ENCODE results near the gene CBARP. TPM values are rescaled to one million over a fixed set of nuclear protein-coding genes. Genes with fewer than 3 reads are reported as not detected.

Gene CBARP
- total and polyA plus RNA-seq, 9 of the 15 experiments (the other 6 are each of a cell fraction or from before 2014, with no cell fraction given), result 0.03 to 8.9 (median 1.2) TPM; not detected in 1

DNA sequence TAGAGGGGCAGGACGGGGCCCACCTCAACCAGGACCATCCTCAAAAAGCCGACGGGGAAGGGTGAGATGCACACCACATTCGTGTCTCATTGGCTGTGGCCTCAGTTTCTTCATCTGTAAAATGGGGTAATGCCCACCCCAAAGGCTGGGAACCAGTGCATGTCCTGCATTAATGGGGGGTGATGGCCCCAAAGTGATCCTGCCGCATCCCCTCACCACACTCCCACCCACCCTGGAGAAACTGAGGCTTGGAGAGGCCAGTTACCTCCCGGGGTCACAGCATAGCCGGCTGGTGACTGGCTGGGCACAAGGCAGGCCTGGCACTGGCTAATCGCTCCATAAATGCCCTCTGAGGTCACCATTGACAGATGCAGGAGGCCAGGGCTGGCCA, 9.9 kb upstream of the CBARP start (continued):
- TF ChIP-seq CBX3 (IDR thresholded peaks at IDR 0.05; ENCODE audit: borderline replicate concordance in 1 of 2, low read length in 2 of 2), result peak in 1 of 2 experiments; percentile 40; a peak in 2 of 3 replicates
- TF ChIP-seq, protein P1, sequence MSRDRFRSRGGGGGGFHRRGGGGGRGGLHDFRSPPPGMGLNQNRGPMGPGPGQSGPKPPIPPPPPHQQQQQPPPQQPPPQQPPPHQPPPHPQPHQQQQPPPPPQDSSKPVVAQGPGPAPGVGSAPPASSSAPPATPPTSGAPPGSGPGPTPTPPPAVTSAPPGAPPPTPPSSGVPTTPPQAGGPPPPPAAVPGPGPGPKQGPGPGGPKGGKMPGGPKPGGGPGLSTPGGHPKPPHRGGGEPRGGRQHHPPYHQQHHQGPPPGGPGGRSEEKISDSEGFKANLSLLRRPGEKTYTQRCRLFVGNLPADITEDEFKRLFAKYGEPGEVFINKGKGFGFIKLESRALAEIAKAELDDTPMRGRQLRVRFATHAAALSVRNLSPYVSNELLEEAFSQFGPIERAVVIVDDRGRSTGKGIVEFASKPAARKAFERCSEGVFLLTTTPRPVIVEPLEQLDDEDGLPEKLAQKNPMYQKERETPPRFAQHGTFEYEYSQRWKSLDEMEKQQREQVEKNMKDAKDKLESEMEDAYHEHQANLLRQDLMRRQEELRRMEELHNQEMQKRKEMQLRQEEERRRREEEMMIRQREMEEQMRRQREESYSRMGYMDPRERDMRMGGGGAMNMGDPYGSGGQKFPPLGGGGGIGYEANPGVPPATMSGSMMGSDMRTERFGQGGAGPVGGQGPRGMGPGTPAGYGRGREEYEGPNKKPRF (IDR thresholded peaks at IDR 0.05; ENCODE audit: low read depth, low read length), result no peak
- TF ChIP-seq, protein P2, sequence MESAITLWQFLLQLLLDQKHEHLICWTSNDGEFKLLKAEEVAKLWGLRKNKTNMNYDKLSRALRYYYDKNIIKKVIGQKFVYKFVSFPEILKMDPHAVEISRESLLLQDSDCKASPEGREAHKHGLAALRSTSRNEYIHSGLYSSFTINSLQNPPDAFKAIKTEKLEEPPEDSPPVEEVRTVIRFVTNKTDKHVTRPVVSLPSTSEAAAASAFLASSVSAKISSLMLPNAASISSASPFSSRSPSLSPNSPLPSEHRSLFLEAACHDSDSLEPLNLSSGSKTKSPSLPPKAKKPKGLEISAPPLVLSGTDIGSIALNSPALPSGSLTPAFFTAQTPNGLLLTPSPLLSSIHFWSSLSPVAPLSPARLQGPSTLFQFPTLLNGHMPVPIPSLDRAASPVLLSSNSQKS (CRISPR knock-in tag; IDR thresholded peaks at IDR 0.05), result no peak
- TF ChIP-seq STAG1 (CRISPR knock-in tag; IDR thresholded peaks at IDR 0.05; ENCODE audit: borderline replicate concordance), result no peak
- TF ChIP-seq NR4A1 (CRISPR knock-in tag; IDR thresholded peaks at IDR 0.05), result no peak
- TF ChIP-seq NR4A1 (tag; IDR thresholded peaks at IDR 0.05), result peak; percentile 57; the same call in 1 of the 2 replicates
- TF ChIP-seq, protein P3, sequence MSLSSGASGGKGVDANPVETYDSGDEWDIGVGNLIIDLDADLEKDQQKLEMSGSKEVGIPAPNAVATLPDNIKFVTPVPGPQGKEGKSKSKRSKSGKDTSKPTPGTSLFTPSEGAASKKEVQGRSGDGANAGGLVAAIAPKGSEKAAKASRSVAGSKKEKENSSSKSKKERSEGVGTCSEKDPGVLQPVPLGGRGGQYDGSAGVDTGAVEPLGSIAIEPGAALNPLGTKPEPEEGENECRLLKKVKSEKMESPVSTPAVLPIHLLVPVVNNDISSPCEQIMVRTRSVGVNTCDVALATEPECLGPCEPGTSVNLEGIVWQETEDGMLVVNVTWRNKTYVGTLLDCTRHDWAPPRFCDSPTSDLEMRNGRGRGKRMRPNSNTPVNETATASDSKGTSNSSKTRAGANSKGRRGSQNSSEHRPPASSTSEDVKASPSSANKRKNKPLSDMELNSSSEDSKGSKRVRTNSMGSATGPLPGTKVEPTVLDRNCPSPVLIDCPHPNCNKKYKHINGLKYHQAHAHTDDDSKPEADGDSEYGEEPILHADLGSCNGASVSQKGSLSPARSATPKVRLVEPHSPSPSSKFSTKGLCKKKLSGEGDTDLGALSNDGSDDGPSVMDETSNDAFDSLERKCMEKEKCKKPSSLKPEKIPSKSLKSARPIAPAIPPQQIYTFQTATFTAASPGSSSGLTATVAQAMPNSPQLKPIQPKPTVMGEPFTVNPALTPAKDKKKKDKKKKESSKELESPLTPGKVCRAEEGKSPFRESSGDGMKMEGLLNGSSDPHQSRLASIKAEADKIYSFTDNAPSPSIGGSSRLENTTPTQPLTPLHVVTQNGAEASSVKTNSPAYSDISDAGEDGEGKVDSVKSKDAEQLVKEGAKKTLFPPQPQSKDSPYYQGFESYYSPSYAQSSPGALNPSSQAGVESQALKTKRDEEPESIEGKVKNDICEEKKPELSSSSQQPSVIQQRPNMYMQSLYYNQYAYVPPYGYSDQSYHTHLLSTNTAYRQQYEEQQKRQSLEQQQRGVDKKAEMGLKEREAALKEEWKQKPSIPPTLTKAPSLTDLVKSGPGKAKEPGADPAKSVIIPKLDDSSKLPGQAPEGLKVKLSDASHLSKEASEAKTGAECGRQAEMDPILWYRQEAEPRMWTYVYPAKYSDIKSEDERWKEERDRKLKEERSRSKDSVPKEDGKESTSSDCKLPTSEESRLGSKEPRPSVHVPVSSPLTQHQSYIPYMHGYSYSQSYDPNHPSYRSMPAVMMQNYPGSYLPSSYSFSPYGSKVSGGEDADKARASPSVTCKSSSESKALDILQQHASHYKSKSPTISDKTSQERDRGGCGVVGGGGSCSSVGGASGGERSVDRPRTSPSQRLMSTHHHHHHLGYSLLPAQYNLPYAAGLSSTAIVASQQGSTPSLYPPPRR (CRISPR knock-in tag; IDR thresholded peaks at IDR 0.05; ENCODE audit: borderline replicate concordance), result no peak
- TF ChIP-seq, protein P4, sequence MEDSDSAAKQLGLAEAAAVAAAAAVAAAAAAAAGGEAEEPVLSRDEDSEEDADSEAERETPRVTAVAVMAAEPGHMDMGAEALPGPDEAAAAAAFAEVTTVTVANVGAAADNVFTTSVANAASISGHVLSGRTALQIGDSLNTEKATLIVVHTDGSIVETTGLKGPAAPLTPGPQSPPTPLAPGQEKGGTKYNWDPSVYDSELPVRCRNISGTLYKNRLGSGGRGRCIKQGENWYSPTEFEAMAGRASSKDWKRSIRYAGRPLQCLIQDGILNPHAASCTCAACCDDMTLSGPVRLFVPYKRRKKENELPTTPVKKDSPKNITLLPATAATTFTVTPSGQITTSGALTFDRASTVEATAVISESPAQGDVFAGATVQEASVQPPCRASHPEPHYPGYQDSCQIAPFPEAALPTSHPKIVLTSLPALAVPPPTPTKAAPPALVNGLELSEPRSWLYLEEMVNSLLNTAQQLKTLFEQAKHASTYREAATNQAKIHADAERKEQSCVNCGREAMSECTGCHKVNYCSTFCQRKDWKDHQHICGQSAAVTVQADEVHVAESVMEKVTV (CRISPR knock-in tag; IDR thresholded peaks at IDR 0.05), result no peak
- TF ChIP-seq ZNF644 (tag; IDR thresholded peaks at IDR 0.05; ENCODE audit: low read depth), result no peak
- TF ChIP-seq NFRKB (IDR thresholded peaks at IDR 0.05; ENCODE audit: low read depth), result no peak
- no peak for TF ChIP-seq ZNF57 (CRISPR knock-in tag; IDR thresholded peaks at IDR 0.05)
- TF ChIP-seq TAL1 (IDR thresholded peaks at IDR 0.05), result no peak
- no peak for TF ChIP-seq CBX8 (IDR thresholded peaks at IDR 0.05; ENCODE audit: borderline replicate concordance, extremely low read depth, low read depth, low read length, poor library complexity, severe bottlenecking)
- TF ChIP-seq MCM5 (IDR thresholded peaks at IDR 0.05; ENCODE audit: low read depth), result no peak
- TF ChIP-seq ZNF12 (CRISPR knock-in tag; IDR thresholded peaks at IDR 0.05), result no peak
- TF ChIP-seq PTTG1 (tag; IDR thresholded peaks at IDR 0.05; ENCODE audit: low read depth), result no peak
- TF ChIP-seq ZFP1 (CRISPR knock-in tag; IDR thresholded peaks at IDR 0.05), result no peak
- no peak for TF ChIP-seq ZNF778 (CRISPR knock-in tag; IDR thresholded peaks at IDR 0.05)
- no peak for TF ChIP-seq PCBP2 (IDR thresholded peaks at IDR 0.05; ENCODE audit: low read depth, low read length, poor library complexity, severe bottlenecking)

Measured in K562 (cell line).